ENCODE results near the gene SCNN1A. TPM values are rescaled to one million over a fixed set of nuclear protein-coding genes. Genes with fewer than 3 reads are reported as not detected.

The SCNN1A gene
- total RNA-seq, 4 donors from 2014 or later: 74.6 to 139 (median 119) TPM

GRCh38 chr12:6399884-6400644 is 24.7 kb upstream of the SCNN1A start:
- intact Hi-C loops (cut with DNase I; ENCODE audit: low total_unique reads): no loop called here
- H3K4me3 ChIP-seq (ENCODE audit: low read depth, poor library complexity, severe bottlenecking): no peak overlapping the region
- no peak for DNase-seq (ENCODE audit: low spot score in 2 of 2)
- 91 to 92% methylated on average over 7 of the region's 7 CpGs for WGBS, 2 donors
- no peak for TF ChIP-seq CTCF (IDR thresholded peaks at IDR 0.05)

GRCh38 chr12:6396031-6396430 is 20.7 kb upstream of the SCNN1A start:
- no peak overlapping the region for H3K4me3 ChIP-seq (ENCODE audit: low read depth, poor library complexity, severe bottlenecking)
- TF ChIP-seq POLR2A (IDR thresholded peaks at IDR 0.05) (no peak), CTCF (IDR thresholded peaks at IDR 0.05) (no peak)
- no peak for DNase-seq (ENCODE audit: low spot score in 2 of 2)
- intact Hi-C loops (cut with DNase I; ENCODE audit: low total_unique reads): no loop called here
- 64 to 71% methylated on average over 2 of the region's 2 CpGs for WGBS, 2 donors

- no peak overlapping the region for H3K4me3 ChIP-seq (ENCODE audit: low read depth, poor library complexity, severe bottlenecking)
- no peak for DNase-seq (ENCODE audit: low spot score in 2 of 2)
- intact Hi-C loops (cut with DNase I; ENCODE audit: low total_unique reads): no loop called here
- TF ChIP-seq POLR2A (IDR thresholded peaks at IDR 0.05): no peak
- no peak for TF ChIP-seq CTCF (IDR thresholded peaks at IDR 0.05)
- WGBS, 2 donors: 80 to 82% methylated on average over 8 of the region's 8 CpGs
Measured at GRCh38 chr12:6394398-6394797, 19.0 kb upstream of the SCNN1A start.

GRCh38 chr12:6393109-6393508 is 17.7 kb upstream of the SCNN1A start:
- no peak for TF ChIP-seq CTCF (IDR thresholded peaks at IDR 0.05)
- no peak for TF ChIP-seq POLR2A (IDR thresholded peaks at IDR 0.05)
- WGBS, 2 donors: 91 to 94% methylated on average over 7 of the region's 7 CpGs
- no peak overlapping the region for H3K4me3 ChIP-seq (ENCODE audit: low read depth, poor library complexity, severe bottlenecking)
- intact Hi-C loops (cut with DNase I; ENCODE audit: low total_unique reads): no loop called here
- no peak for DNase-seq (ENCODE audit: low spot score in 2 of 2)

- 14 to 33% methylated on average over 6 of the region's 6 CpGs for WGBS, 2 donors
- TF ChIP-seq POLR2A (IDR thresholded peaks at IDR 0.05) (no peak), CTCF (IDR thresholded peaks at IDR 0.05) (no peak)
- no peak overlapping the region for H3K4me3 ChIP-seq (ENCODE audit: low read depth, poor library complexity, severe bottlenecking)
- DNase-seq (ENCODE audit: low spot score in 2 of 2): no peak
- intact Hi-C loops (cut with DNase I; ENCODE audit: low total_unique reads): no loop called here
Measured at GRCh38 chr12:6392504-6392903, 17.1 kb upstream of the SCNN1A start.

GRCh38 chr12:6391013-6391412 is 15.7 kb upstream of the SCNN1A start:
- 90 to 91% methylated on average over 13 to 15 of the region's 17 CpGs for WGBS, 2 donors
- no peak for TF ChIP-seq CTCF (IDR thresholded peaks at IDR 0.05)
- TF ChIP-seq POLR2A (IDR thresholded peaks at IDR 0.05): no peak
- DNase-seq (ENCODE audit: low spot score in 2 of 2): no peak
- H3K4me3 ChIP-seq (ENCODE audit: low read depth, poor library complexity, severe bottlenecking): no peak overlapping the region
- intact Hi-C loops (cut with DNase I; ENCODE audit: low total_unique reads): no loop called here
